Activated naive CD4-positive, alpha-beta T cell treated with anti-CD3 and anti-CD28 coated beads, Interleukin-2, amount 10 ng/mL, durations not matched to agents 7 days and 5 days (primary cell): ENCODE measurements around the gene RFXAP.
"Not testable (repeated sequence)": the region's sequence is repeated elsewhere in the genome, so short reads cannot be mapped to it uniquely, and the experiment has no call there.

Source experiments
- CTCF ChIA-PET: fragments of 350-600 bp; sonication (Branson Sonifier 250); formaldehyde crosslinking; loops from one replicate; lab custom pipeline; 2021; ENCODE audit warnings: antibody characterized with exemption; lab: Charles Lee
- DNase-seq: peaks from one replicate; pipeline ENCODE4 v3.0.0-alpha.2; 2020
- H3K27ac Mint-ChIP-seq: one replicate; pipeline ENCODE4 v1.8.0; 2021; ENCODE audit warnings: mild to moderate bottlenecking, moderate library complexity, mixed read lengths
- H3K27me3 Mint-ChIP-seq: one replicate; pipeline ENCODE4 v1.8.0; 2021; ENCODE audit warnings: mild to moderate bottlenecking, mixed read lengths
- H3K36me3 Mint-ChIP-seq: one replicate; pipeline ENCODE4 v1.8.0; 2021; ENCODE audit warnings: mixed read lengths
- H3K4me1 Mint-ChIP-seq: one replicate; pipeline ENCODE4 v1.8.0; 2021; ENCODE audit warnings: mixed read lengths
- H3K4me3 Mint-ChIP-seq: one replicate; pipeline ENCODE4 v1.8.0; 2021; ENCODE audit warnings: mild to moderate bottlenecking, moderate library complexity, mixed read lengths
- H3K9me3 Mint-ChIP-seq: one replicate; pipeline ENCODE4 v1.8.0; 2021; ENCODE audit warnings: mixed read lengths

Gene RFXAP, protein sequence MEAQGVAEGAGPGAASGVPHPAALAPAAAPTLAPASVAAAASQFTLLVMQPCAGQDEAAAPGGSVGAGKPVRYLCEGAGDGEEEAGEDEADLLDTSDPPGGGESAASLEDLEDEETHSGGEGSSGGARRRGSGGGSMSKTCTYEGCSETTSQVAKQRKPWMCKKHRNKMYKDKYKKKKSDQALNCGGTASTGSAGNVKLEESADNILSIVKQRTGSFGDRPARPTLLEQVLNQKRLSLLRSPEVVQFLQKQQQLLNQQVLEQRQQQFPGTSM

DNA sequence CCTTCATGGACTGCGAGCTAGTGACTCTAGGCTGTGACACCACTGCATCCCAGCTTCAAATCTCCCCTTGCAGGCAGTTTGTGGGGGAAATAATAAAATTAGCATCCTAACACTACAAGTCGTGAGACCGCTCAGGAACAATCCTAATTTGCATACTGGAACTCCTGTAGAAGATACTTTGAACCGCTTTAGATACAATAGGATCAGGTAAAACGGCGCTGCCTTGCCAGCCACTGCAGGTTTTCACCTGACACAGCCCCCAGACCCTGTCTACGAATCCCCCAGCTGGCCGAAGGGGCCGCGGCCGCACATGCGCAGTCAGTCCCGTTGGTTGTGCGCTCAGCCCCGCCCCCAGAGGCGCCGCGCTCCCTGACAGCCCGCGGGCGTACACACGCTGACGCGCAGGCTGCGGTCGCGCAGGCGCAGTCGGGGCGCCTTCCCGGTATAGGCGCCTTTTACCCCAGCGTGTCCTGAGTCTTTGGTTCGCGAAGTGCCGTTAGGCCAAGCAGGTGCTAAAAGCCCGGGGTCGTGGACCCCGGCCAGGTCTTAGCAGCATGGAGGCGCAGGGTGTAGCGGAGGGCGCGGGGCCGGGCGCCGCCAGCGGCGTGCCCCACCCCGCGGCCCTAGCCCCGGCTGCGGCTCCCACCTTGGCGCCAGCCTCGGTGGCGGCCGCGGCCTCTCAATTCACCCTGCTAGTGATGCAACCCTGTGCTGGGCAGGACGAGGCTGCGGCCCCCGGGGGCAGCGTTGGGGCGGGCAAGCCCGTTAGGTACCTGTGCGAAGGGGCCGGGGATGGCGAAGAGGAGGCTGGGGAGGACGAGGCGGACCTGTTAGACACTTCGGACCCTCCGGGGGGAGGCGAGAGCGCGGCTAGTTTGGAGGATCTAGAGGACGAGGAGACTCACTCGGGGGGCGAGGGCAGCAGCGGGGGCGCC lies at the start of gene RFXAP:
TSS of gene RFXAP (plus strand) at position 419 of the 935 bp plus-strand sequence. CDS start at position 555, 136 bp downstream.
- no peaks in the 10 kb centered on the region for H3K9me3 Mint-ChIP-seq
- peak within 1 kb of the TSS; percentile 91 for H3K4me3 Mint-ChIP-seq
- peak within 1 kb of the TSS; percentile 94 for H3K27ac Mint-ChIP-seq
- H3K4me1 Mint-ChIP-seq = peaks cover 53% of the 10 kb centered on the region
- CTCF ChIA-PET = interaction anchor here (1.2 kb wide), 1 partner anchor 39 kb away, joined by 3 read pairs; no protein-coding TSS in a partner anchor
- H3K36me3 Mint-ChIP-seq = peaks cover 10% of the 10 kb centered on the region
- peak; percentile 93 for DNase-seq
- peaks cover 6% of the 10 kb centered on the region for H3K27me3 Mint-ChIP-seq

DNA sequence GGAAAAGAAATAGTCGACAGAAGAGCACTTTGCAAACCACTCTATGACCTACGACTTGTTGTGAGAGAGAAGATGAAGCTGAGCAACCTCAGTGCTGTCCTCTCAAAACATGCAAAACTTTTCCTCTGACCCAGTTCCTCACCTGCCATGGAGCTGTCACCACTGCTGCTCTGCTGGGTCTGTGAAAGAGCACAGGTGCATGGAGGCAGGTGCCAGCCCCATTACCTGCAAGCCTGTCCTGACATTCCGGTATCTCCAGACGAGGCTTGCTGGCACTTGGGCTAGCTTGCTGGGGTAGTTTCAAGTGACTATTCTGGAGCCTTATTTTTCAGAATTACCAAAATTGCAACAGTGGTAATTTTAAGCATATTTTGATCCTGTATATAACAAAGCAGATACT lies 49.5 kb upstream of the RFXAP start:
- H3K36me3 Mint-ChIP-seq = no peaks in the 10 kb centered on the region
- H3K27ac Mint-ChIP-seq = no peak overlapping the region
- CTCF ChIA-PET = no interaction called here
- no peaks in the 10 kb centered on the region for H3K4me1 Mint-ChIP-seq
- no peak for DNase-seq
- peaks cover 5% of the 10 kb centered on the region for H3K9me3 Mint-ChIP-seq
- H3K4me3 Mint-ChIP-seq = no peak overlapping the region
- H3K27me3 Mint-ChIP-seq = no peaks in the 10 kb centered on the region

DNA sequence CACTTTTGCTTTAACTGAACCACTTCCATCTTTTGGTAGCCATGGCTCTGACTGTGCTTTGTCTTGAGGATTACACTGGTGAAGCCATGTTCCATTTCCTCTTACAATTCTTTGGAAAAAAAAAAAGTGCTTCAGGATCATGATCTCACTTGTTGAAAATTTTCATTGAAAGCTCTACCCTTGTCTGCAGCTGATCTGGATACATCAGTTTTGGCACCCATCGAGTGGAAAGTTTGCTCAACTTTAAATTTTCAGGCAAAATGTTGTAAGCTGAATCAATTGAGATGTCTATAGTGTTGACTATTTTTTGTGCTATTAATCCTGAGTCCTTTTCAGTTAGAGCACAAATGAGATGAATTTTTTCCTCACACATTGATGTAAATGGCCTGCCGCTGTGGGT lies 48.3 kb upstream of the RFXAP start:
- DNase-seq = no peak
- CTCF ChIA-PET = no interaction called here
- H3K27me3 Mint-ChIP-seq = no peaks in the 10 kb centered on the region
- no peaks in the 10 kb centered on the region for H3K4me1 Mint-ChIP-seq
- no peak overlapping the region for H3K27ac Mint-ChIP-seq
- no peaks in the 10 kb centered on the region for H3K36me3 Mint-ChIP-seq
- H3K9me3 Mint-ChIP-seq = peaks cover 5% of the 10 kb centered on the region
- no peak overlapping the region for H3K4me3 Mint-ChIP-seq

DNA sequence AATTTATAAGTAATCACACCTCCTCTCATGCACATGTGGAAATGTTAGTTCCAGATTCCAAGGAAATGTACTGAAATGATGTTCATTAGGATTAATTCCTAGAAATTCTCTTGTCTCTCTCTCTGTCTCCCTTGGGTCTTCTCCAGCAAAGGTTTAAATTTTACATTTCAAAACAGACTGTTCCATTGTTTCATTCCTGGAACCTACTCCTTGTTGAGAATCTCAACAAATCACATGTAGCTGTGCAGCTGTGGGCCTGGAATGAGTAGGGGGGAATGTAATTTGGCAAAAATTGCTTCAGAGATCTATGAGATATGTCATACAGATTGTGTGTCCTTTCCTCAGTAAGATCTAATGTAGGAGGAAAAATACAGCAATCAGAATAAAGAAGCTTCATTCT lies 46.2 kb upstream of the RFXAP start:
- CTCF ChIA-PET = interaction anchor here (1.1 kb wide), 1 partner anchor 45 kb away, joined by 3 read pairs; no protein-coding TSS in a partner anchor
- H3K27ac Mint-ChIP-seq = no peak overlapping the region

DNA sequence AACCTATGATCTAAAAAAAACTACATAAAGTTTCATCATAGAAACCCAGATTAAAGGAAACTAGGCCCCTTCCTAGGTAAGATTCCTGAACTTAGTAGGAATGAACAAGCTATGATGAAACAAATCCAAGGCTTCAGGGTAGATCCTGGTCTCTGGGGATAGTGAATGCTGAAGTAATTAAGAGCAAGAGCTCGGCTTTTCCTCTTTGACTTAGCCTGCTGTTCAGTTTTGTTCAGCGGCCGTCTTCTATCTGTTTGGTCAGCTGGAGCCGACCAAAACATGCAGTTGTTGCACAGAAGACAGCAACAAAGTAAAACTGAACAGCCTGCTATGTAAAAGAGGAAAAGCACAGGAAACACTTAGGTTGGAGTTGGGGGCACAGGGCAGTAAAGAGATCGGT lies 44.1 kb upstream of the RFXAP start:
- Mint-ChIP-seq H3K4me3 (no peak overlapping the region), H3K27ac (no peak overlapping the region), H3K36me3 (no peaks in the 10 kb centered on the region), H3K4me1 (no peaks in the 10 kb centered on the region), H3K9me3 (no peaks in the 10 kb centered on the region), H3K27me3 (no peaks in the 10 kb centered on the region)
- no peak for DNase-seq
- CTCF ChIA-PET = no interaction called here

More for the DNA sequence above, 46.2 kb upstream of the RFXAP start:
- H3K4me3 Mint-ChIP-seq = no peak overlapping the region
- DNase-seq = no peak
- no peaks in the 10 kb centered on the region for H3K27me3 Mint-ChIP-seq
- H3K9me3 Mint-ChIP-seq = no peaks in the 10 kb centered on the region
- H3K4me1 Mint-ChIP-seq = no peaks in the 10 kb centered on the region
- no peaks in the 10 kb centered on the region for H3K36me3 Mint-ChIP-seq

DNA sequence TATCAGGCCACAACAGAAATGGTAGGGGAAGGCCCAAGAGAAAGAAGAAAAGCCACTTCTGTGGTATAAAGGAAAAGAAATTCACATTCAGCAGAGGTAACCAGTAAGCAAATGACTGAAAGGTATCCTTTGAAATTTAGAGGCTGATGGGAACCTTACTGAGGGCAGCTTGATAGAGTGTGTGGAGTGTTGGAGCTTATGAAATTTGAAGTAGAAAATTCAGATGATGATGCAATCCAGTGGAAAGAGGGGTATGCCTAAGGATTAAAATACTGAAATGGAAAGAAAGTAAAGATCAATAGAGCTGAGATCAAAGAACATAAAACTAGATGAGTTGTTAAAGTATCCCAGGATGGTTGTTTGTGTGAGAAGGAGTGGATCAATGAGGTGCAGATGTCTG lies 42.8 kb upstream of the RFXAP start:
- Mint-ChIP-seq H3K27me3 (peaks cover 1% of the 10 kb centered on the region), H3K4me1 (no peaks in the 10 kb centered on the region), H3K36me3 (no peaks in the 10 kb centered on the region)

DNA sequence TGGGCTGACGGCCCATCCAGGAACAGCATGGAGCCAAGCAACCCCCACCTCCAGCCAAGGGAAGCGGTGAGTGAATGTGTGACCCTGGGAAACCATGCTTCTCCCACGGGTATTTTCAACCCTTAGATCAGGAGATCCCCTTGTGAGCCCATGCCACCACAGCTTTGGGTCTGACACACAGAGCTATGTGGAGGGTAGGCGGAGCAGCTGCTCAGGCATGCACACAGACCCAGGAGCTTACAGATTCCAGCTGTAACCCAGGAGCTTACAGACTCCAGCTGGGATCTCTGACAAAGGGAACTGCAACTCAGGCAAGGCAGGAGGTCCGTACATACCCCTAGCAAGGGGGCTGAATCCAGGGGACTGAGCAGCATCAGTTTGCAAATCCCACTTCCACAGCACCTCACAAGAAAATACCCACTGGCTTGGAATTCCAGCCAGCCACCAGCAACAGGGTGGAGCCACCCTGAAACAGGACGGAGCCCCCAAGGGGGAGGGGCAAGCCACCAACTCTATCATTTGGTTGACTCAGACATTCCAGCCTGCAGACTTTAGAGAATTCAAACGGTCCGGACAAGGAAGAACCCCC lies 40.8 kb upstream of the RFXAP start:
- peaks cover 4% of the 10 kb centered on the region for H3K27me3 Mint-ChIP-seq

More for the DNA sequence above, 42.8 kb upstream of the RFXAP start:
- CTCF ChIA-PET = no interaction called here
- no peak overlapping the region for H3K27ac Mint-ChIP-seq
- no peaks in the 10 kb centered on the region for H3K9me3 Mint-ChIP-seq
- H3K4me3 Mint-ChIP-seq = no peak overlapping the region
- no peak for DNase-seq

DNA sequence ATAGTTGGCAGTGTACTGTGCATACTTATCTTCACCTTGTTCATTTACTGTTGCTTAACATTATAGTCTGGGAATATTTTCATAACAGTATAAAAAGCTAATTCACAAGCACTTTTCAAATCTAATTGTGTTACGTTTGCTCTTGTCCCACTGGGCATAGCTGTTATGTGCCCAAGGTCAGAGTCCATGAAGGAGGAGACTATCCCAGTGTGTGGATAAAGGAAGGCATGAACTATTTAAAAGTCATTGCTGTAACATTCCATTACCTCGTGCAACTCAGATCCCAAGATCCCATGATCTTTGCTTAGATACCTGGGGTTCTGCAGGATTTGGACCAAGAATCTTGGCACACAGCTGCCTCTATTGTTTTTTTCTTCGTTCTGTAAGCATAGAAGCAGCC lies 35.1 kb upstream of the RFXAP start:
- CTCF ChIA-PET = no interaction called here
- no peak for DNase-seq
- Mint-ChIP-seq H3K27ac (no peak overlapping the region), H3K4me1 (peaks cover 2% of the 10 kb centered on the region), H3K36me3 (no peaks in the 10 kb centered on the region), H3K4me3 (no peak overlapping the region), H3K27me3 (peaks cover 17% of the 10 kb centered on the region), H3K9me3 (no peaks in the 10 kb centered on the region)

More for the DNA sequence above, 40.8 kb upstream of the RFXAP start:
- no peaks in the 10 kb centered on the region for H3K36me3 Mint-ChIP-seq
- no peak overlapping the region for H3K4me3 Mint-ChIP-seq
- H3K27ac Mint-ChIP-seq = no peak overlapping the region
- H3K4me1 Mint-ChIP-seq = no peaks in the 10 kb centered on the region
- DNase-seq = no peak
- no peaks in the 10 kb centered on the region for H3K9me3 Mint-ChIP-seq
- CTCF ChIA-PET = no interaction called here

DNA sequence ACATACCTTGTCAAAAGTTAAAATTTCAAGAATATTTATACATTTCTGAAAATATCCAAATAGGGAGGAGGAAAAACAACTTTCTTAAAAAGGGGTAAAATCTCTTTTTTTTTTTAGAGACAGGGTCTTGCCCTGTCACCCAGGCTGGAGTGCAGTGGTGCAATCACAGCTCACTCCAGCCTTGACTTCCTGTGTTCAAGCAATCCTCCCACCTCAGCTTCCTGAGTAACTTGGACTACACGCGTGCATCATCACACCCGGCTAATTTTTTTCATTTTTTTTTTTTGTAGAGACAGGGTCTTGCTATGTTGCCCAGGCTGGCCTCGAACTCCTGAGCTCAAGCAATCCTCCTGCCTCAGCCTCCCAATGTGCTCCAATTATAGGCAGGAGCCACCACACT lies 32.8 kb upstream of the RFXAP start:
- H3K36me3 Mint-ChIP-seq, H3K4me3 Mint-ChIP-seq, H3K9me3 Mint-ChIP-seq, CTCF ChIA-PET, DNase-seq, H3K4me1 Mint-ChIP-seq, H3K27ac Mint-ChIP-seq: not testable (repeated sequence)
- H3K27me3 Mint-ChIP-seq = peaks cover 16% of the 10 kb centered on the region

DNA sequence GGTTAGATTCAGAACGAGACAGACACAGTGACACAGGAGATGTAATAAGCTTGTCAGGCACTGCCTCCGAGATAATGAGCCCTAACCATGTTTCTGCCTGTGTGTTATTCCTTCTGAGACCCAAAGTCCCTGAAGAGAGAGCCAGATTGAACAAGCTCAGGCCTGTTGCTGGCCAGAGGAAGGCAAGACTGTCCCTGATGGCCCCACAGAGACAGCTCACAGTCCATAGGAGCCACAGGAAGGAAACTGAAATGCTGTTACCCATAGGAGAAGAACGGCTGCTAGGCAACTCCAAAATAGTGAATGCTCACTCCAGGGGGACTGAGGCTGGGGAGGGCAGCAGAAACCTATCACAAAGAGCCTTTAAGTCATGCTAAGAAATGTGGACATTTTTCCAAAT lies 31.8 kb upstream of the RFXAP start:
- DNase-seq = no peak
- CTCF ChIA-PET = no interaction called here
- peaks cover 2% of the 10 kb centered on the region for H3K4me1 Mint-ChIP-seq
- no peak overlapping the region for H3K4me3 Mint-ChIP-seq
- peaks cover 13% of the 10 kb centered on the region for H3K27me3 Mint-ChIP-seq
- no peaks in the 10 kb centered on the region for H3K36me3 Mint-ChIP-seq
- H3K27ac Mint-ChIP-seq = no peak overlapping the region
- H3K9me3 Mint-ChIP-seq = no peaks in the 10 kb centered on the region

DNA sequence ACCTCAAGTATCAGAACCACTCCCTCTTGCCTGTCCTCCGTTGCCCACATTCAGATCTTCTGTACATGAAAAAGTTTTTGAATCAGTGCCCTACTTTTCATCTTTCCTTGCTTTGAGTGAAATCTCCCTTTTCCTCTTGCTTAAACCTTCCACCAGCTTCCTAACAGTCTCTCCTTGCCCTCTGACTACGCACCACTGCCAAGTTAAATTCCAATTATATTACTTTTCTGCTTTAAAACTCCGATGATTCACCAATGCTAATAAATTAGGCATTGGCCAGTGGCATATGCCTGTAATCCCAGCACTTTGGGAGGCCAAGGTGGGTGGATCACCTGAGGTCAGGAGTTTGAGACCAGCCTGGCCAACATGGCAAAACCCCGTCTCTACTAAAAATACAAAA lies 30.7 kb upstream of the RFXAP start:
- Mint-ChIP-seq H3K4me1 (peaks cover 2% of the 10 kb centered on the region), H3K36me3 (no peaks in the 10 kb centered on the region), H3K27ac (no peak overlapping the region), H3K4me3 (no peak overlapping the region), H3K9me3 (no peaks in the 10 kb centered on the region), H3K27me3 (peaks cover 13% of the 10 kb centered on the region)
- CTCF ChIA-PET = no interaction called here
- DNase-seq = no peak

DNA sequence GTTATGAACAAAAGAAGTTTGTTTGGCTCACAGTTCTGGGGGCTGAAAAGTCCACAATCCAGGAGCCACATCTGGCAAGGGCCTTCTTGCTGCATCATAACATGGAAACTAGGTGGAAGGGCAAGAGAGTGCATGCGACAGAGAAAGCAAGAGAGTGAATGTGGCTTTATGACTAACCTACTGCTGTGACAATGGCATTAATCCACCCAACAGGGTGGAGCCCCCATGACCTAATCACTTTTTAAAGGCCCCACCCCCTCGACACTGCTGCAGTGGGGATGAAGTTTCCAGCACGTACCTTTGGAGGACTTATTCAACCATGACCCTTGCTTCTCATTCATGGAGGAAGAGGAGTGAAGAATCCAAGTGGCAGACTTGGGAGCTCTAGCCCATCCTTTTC lies 30.0 kb upstream of the RFXAP start:
- H3K27me3 Mint-ChIP-seq = peaks cover 13% of the 10 kb centered on the region
- DNase-seq = no peak
- peaks cover 2% of the 10 kb centered on the region for H3K4me1 Mint-ChIP-seq
- no peak overlapping the region for H3K4me3 Mint-ChIP-seq
- no peaks in the 10 kb centered on the region for H3K36me3 Mint-ChIP-seq
- H3K9me3 Mint-ChIP-seq = no peaks in the 10 kb centered on the region
- no peak overlapping the region for H3K27ac Mint-ChIP-seq
- CTCF ChIA-PET = no interaction called here

DNA sequence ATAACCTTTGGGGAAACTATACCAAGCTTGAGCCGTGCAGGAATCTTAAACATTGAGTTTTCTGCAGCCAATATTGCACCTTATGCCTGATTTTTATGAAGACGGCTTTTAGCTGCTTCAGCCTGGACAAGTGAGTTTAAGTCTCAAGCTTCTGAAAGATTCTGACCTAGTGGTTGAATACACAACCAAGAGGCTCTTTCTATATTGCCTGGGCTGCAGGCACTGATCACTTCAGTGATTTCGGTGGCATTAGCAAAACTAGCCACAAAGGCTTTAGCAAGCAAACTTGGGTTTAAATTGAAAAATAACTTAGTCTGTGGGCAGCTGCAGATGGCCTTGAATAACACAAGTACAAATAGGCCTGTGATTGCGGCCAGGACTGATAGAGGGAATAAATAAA lies 29.3 kb upstream of the RFXAP start:
- H3K4me1 Mint-ChIP-seq = peaks cover 2% of the 10 kb centered on the region
- CTCF ChIA-PET = no interaction called here

DNA sequence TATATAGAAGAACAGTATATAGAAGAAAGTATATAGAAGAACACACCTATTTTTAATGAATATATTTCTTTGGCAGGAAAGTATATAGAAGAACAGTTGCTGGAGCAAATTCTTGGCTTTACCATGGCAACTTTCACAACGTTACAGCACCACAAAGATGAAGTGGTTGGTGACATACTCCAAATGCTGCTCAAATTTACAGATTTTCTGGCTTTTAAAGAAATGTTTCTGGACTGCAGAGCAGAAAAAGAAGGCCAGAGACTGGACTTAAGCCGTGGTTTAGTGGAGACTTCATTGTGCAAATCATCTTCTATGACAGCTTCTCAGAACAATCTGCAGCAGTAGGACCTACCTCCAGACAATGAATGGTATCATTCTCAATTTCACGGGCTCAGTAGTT lies 24.3 kb upstream of the RFXAP start:
- Mint-ChIP-seq H3K4me3 (no peak overlapping the region), H3K27ac (no peak overlapping the region), H3K4me1 (no peaks in the 10 kb centered on the region), H3K36me3 (no peaks in the 10 kb centered on the region), H3K27me3 (peaks cover 7% of the 10 kb centered on the region), H3K9me3 (no peaks in the 10 kb centered on the region)
- CTCF ChIA-PET = no interaction called here
- DNase-seq = no peak

More for the DNA sequence above, 29.3 kb upstream of the RFXAP start:
- Mint-ChIP-seq H3K27ac (no peak overlapping the region), H3K36me3 (no peaks in the 10 kb centered on the region), H3K27me3 (peaks cover 10% of the 10 kb centered on the region), H3K9me3 (no peaks in the 10 kb centered on the region), H3K4me3 (no peak overlapping the region)
- no peak for DNase-seq
